Activated CD4-positive, CD25-positive, alpha-beta regulatory T cell (primary cell): ENCODE results near the gene NT5DC2.
"Not testable (repeated sequence)": the region's sequence is repeated elsewhere in the genome, so short reads cannot be mapped to it uniquely, and the experiment has no call there.

ENCODE experiments used
- DNase-seq, 4 experiments: peaks; one replicate each; lab custom pipeline; 2025; lab: John Stamatoyannopoulos, UW

The NT5DC2 gene

DNA sequence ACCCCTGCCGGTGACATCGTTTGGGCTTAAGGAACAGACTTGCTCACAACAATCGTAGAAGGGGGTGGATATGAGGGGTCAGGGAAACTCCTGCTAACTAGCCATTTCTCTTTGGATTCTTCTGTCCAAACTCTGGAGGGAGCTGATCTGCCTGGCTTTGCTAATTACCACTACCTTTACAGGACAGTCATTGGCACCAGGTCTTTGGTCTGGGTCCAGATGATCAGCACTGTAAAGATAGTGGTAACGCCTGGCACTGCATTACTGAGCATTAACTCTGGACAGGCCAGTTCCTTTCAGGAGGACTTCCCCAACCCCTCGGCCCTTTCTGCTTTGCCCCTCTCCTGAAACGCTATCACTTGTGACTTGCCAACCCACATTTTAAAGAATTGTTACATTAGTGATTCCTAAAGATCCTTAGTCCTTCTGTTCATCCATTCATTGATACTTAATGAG is 3.5 kb upstream of the NT5DC2 start:
- DNase-seq: no peak

DNA sequence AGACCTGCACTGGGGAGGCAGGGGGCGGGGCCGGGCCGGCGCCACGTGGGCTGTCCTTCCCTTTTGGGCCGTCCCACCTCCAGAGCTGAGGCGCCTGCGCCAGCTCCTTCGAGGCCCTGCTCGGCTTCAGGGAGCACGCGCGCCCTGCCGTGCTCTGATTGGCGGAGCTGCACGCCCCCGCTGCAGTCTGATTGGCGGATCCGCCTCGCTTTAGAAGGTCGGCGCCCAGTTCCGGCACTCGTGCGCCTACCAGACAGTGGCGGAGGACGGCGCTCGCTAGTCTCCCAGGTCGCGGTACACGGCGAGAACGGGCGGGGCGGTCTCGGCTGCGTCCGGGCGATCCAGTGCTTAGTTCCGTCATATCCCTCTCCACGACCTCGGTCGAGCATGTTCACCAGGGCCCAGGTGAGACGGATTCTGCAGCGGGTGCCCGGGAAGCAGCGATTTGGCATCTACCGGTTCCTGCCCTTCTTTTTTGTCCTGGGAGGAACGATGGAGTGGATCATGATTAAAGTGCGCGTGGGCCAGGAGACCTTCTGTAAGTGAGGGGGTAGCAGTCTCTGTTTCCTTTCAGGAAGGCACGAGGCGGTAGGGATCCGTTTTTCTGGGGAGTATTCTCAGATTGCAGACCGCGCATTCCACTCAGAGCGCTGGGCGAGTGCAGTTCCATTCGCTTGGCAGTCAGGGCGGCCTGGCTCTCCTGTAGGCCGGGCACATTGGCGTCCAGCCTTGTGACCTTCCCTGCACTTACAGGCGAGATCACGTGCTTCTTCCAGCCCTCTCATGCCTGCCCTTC is 2.9 kb upstream of the NT5DC2 start, which contains the start of gene UQCC5:
UQCC5 (plus strand) TSS at position 237 of the 796 bp plus-strand sequence; CDS start at position 388, 151 bp downstream.
- DNase-seq: peak; percentile 93 to 99 (median 96)

DNA sequence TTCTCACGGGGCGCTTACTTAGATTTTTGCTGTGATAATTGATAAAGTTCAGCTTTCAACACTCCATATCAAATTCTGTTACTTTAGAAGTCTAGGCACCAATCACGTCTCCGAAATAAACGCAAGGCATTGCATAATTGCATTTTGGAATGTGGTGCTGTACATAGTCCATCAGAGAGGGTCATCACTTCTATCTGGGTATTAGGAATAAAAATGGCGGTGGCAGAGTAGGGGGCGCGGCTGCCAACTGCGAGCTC is 2.4 kb upstream of the NT5DC2 start:
- DNase-seq: no peak

DNA sequence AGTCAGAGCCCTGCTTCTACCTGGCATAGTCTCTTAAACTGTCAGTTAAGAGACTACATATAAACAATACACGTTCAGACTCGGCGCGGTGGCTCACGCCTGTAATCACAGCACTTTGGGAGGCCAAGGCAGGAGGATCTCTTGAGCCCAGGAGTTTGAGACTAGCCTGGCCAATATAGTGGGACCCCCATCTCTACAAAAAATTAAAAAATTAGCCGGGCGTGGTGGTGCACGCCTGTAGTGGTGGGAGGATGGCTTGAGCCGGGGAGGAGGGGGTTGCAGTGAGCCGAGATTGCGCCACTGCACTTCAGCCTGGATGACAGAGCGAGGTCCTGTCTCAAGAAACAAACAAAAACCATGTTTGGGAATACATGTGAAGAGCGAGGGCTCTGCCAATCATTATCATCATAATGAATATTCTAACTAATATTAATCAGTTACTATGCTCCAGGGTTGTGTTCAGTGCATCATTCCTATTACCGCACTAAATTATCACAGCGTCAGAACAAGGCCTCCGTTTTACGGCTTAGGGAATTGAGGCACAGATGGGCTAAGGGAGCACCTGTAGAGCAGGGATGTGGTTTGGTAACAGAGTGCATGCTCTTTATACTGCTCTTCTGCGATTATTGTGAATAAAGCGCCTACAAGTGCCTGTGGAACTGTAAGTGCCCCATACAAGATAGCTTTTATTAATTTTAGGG is 1.9 kb upstream of the NT5DC2 start:
- no peak for DNase-seq

DNA sequence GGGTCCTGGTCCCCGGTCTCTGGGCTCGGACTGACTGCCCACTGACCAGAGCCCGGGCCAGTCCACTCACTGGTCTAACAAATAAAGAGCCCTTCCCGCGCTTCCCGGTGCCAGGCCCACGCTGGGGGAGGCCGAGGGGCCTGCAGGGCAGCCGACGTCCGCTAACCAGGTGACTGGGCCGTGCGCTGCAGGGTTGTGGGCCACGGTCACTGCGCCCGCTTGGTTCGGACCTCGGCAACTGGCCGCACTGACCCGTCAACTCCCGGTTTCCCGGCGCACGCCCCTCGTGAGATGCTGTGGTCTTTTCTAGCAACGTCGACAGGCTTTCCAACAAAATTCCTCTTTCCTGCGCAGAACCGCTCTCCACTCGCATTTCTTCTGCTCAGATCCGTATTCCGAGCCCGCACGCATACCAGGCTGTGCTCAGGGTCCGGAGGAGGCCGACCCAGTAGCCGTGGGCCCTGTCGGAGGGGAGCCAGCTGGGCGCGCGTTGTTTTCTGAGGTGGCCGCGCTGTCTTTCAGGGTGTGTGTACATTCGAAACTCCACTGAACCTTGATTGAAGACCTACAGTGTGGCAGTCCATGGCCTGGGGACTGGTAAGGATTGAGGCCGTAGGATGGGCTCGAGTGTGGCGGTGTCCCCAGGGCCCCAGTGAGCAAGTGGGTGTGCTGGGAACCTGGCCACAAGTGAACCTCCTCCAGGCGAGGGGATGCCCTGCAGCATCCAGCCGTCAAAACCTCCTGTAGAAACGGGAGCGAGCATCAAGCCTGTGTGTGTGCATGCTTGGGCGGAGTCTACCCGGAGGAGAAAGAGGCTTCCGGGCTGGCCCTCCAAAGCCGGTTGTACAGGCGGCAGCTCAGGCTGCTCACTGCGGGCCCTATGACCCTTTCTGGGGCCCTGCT is 875 bp upstream of the NT5DC2 start:
- DNase-seq: no peak

DNA sequence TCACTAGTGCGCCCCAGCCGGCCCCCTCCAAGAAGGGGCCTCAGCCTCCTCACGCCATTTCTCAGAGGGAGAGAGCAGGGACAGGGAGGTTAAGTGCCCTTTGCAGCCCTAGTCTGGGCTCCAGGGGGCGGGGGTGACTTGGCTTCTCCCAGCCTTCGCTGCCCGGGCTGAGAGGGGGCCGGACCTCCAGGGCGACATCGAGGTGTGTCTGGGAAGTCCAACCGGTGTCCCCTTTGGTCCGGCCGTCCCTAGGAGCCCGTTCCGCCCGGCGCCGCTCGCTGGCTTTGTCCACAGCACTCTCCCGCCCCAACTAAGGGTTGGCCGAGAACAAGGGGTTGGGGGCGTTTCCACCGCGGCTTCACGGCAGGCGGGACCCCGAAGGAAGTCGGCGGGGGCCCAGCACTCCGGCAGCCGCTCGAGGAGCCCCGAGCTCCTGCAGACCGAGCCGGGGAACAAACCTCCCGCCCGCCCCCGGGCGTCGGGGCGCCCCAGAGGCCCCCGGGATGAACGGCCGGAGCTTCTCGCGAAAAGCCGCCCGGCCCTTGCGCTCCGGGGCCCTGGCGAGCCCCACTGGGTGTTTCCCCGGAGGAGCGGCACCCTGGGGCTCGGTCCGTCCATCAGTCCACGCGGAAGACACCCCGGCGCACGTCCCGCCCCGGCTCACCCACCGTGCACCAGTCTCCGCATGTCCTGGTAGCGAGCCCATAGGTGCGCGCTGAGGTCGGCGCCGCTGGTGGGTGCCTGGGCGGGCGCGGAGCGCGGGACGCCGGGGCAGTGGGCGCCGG is 627 bp downstream of the NT5DC2 start:
- DNase-seq: no peak

DNA sequence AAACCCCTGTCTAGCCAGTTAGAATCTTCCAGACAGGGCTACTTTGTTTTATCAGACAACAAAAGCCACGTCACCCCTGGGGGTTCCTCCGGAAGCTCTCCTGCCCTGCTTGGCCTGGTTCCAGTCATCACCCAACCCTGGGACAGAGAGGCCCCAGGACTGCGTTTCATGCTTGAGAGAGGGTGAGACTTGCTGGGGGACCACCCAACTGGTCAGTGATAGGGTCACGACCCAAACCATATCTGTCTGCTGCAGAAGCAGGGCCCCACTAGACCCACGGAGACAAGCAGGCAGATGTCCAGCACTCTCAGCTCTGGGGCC is 1.2 kb downstream of the NT5DC2 start:
- no peak for DNase-seq

DNA sequence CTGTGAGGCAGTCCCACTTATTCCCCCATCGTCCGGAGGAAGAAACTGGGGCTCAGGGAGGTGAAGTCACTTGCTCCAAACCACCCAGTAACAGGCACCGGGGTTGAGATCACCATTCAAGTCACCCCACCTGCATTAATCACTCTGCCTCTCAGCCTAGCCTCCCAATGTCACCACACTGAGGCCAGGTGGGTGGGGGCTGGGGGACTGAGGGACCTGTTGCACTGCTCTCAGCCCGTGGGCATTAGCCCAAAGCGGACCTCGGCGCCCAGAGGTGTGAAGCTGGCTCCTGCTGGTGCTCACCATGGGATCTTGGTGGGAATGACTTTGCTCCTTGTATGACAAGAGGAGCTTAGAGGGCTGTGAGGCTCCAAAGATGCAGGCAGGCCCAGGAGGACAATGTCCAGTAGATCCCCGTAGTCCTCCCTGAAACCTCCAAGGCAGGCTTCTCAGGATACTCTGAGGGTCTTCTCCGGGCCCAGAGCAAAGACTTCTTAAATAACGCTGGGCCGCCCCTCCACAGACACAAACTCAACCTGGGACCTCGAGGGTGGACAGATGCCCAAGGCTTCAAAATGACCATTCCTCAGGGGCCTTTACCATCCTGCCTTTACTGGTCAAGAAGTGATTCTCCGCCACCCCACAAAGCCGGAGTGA is 1.7 kb downstream of the NT5DC2 start:
- no peak for DNase-seq

DNA sequence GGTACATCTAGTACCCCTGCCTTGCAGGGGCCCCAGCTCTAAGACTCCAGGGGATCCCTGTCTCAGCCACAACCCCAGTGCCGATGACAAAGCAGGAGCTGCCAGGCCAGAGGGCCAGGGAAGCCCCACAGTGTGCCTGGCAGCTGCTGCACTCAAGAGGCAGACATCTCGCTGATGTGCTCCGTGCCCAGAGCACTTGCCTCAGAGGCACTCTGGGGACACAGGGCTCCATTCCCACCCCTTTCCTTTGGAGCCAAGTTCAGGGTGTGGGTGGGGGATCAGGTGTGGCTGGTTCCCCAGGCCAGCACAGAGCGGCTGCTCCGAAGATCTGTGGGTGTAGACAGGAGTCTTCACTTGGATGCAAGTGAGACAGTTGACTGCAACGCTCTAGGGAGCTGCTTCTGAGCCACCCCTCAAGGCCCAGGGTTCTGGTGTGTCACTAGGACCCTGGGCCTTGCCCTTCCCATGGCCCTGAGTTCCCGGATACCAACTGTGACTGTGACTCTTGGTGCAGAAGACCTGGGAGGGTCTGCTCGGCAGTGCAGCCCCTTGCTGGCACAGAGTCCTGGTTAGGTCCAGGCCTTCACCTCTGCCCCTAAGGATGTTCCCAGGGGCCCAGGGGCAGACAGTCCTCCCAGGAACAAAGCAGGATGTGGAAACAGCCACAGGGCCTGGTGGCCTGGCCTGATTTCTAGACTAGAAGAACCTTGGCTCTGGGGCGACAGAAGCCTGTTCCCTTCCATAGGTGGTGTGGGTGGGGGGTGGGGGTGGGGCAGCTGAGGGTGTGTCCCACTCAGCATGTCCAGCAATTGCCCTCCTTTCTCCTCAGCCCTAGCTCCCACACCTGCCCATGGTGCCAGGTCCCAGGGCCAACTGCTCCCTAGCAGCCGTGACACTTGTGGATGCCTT is 2.5 kb downstream of the NT5DC2 start:
- DNase-seq: no peak

DNA sequence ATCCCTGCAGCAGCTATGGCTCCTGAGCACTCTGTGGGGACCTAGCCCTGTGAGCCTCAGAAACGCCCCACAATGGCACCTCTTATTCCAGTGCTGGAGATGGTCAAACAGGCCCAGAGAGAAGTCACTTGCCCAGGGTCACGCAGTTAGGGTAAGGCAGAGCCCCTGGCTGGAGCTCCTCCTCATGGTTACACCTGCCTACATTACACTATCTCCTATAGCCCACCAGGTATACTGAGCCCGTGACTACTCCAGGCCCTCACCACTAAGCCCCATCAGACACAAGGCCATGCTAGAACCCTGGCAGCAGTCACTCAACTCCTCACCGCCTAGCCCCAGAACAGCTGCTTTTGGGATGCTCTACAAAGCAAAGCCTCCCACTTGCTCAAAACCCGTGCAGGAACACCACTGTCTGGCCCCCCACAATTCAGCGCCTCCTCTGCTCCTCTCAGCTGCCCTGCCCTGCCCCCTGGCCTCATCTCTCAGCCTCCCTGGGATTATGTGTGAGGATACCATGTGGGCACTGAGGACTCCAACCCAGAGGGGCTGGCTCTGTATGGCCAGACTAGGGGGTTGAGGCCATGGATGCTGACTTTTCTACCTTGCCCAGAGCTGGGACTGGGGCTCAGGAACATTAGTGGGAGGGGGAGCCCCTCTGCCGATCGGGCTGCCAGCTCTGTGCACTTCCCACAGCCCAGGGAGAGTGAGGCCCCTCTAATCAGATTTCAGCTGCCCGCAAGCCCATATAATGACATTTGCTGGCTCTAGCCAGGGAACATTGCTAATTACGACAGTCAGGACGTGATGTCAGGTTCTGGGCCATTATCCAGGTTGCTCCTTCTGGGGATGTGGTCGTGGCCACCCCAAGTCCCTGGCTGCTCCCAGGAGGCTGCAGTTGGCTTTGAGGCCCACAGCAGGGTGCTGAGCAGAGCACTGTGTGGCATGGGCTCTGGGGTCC is 4.0 kb downstream of the NT5DC2 start:
- no peak for DNase-seq

DNA sequence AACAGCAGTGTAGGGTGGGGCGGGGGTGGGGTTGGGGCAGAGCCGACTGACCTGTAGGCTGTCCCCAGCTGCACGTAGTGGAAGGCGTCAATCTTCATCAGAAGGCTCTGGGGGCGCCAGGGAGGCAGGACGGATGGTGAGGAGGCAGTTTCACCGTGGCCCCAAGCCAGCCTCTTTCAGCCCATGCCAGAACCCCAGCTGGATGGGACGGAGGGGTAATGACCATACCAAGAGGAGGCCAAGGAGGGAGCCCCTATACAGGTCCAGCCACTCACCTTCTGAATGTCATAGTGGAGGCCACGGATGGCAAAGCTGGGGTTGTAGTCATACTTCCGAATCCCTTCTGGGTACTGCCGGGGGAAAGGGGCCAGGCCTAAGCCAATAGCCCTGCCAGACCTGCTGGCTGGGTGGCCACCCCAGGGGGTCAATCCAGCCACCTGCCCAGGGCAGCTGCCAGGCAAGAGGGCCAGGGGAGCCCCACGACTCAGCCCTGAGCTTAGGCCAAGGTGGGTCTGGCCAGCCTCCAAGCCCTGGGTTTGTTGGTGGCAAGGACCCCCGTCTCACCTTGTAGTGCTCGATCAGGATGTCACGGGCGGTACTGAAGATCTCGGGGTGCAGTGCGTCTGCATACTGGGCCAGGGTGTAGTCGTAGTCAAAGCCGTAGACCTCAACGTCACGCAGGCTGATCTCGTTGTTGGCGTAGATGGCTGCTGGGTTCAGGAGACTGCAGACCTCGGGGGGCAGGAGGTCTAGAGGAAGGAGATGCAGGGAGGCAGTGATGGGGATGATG is 4.9 kb downstream of the NT5DC2 start:
- DNase-seq: no peak

DNA sequence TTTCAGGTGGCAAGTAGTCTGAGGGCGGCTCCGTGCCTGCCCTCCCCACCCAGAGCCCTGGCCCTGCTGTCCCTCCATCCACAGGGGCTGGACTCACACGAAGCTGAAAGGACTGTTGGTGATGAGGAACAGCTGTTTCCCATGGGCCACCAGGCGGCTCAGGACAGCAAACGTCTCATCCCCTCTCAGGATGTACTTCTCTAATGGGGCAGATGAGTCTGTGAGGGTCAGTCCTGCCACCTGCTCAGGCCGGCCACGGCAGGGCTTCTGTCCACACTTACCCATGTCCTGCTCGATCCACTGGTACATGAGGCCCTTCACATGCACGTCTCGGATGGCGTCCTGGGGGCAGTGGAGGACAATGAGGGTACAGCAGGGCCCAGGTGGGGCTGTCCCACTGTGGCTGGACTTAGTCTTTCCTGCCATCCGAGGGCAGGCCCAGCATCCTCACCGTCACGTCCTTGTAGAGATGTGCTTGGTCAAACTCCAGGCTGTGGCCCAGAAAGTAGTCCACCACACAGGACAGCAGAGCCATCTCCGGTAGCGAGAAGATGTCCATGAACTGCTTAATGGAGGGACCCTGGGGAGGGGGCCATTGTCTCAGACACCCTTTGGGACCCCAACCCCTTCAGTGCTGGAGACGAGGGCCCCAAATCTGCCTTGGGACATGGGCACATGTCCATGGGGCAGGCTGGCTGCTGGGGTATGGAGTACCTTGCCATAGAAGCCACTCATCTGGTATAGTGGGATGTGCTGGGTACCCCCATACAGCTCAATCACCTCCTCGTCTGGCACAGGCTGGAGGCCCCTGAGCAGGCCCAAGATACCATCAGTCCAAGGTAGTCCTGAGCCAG is 5.7 kb downstream of the NT5DC2 start:
- no peak for DNase-seq

DNA sequence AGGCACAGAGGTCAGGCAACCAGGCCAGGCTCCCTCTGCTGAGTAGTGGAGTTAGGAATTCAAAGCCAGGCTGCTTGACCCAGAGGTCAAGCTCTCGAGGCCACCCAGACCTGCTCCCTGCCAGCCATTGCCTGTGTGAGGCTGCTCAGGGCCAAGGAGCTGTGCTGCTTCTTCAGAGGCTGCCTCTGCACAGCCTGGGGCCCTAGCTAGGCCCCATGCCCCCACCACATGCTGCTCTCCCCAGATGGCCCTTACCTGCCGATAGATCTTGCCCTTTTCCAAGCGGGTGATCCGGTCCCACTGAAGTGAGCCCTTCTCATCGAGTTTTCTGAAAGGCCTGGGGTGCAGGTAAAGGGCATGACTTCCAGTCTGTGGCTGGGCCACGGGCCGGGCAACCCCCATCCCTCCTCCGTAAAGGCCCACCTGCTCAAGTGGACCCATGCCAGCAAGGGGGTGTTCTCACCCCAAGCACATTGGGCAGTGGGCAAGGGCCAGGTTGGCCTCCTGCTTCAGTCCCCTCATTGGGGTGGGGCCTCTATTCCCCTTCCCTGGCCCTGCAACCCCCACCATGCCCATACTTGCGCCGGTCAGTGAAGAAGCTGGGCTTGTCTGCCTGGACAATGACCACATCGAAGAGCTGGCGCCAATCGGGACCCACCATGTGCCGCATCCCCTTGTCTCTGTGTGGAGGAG is 6.5 kb downstream of the NT5DC2 start:
- DNase-seq: no peak

DNA sequence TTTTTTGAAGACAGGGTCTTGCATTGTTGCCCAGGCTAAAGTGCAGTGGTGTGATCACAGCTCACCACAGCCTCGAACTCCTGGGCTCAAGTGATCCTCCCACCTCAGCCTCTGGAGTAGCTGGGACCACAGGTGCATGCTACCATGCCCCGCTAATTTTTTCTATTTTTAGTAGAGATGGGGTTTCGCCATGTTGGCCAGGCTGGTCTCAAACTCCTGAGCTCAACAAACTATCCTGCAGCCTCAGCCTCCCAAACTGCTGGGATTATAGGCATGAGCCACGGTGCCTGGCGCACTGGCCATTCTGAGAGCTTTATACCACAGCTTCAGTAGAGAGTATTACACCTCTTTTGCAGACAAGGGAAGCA is 7.0 kb downstream of the NT5DC2 start:
- DNase-seq: not testable (repeated sequence)

DNA sequence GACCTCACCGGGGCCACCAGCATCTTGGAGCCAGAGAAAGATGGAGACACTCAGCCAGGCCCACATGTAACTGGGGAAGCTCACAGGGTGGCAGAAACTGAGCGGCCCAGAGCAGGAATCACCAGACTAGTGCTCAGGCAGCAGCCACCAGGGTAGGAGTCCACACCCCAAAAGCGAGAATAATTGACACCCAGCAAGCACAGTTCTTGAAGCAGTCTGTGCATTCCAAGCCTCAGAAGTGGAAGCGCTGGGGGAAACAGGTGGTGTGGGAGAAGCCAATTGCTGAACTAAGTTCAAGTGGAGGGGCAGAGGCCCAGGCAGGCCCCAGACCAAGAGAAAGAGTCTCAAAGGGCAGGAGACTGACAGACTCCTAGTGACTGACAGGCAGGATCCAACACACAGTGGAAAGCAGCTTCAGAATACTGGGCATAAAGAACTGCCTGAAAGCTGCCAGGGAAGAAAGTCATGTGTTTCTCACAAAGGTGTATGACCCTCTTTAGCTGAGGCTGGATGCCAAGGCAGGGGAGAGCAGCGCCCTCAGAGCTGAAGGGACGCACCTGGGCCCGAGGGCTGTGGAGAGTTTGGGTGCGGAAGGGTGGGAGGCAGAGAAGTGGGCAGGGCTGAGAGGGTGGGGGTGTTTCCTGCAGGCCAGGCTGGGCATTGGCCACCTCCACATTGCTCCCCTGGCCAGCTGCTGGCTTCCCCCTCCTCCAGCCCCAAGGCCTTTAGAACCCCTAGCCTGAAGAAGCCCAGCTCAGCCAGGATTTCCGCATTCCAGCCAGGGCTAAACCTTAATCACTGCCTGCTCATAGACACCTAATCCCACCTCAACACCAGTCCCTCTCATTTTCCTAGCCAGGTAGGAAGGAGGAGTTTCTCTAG is 7.7 kb downstream of the NT5DC2 start:
- DNase-seq: no peak
